ENCODE data around the gene SLC30A3. TPM values are rescaled to one million over a fixed set of nuclear protein-coding genes. Genes with fewer than 3 reads are reported as not detected.

Gene SLC30A3
- total and polyA plus RNA-seq, 2 of the 4 experiments (the other 2 are of a cell fraction), result 0.15 TPM; not detected in 1

- Histone ChIP-seq H2BK20ac (ENCODE audit: low read depth, low read length) (no peak overlapping the region), H3K4me2 (ENCODE audit: low read depth, low read length) (no peak overlapping the region), H3K23ac (ENCODE audit: low read depth, low read length) (no peak overlapping the region), H2AFZ (replicated peaks; ENCODE audit: low read length, poor library complexity) (no peak overlapping the region), H2BK15ac (ENCODE audit: low read depth, low read length) (no peak overlapping the region), H3K36me3 (ENCODE audit: control insufficient read depth, insufficient read depth, low read length) (peaks cover 58% of the 10 kb centered on the region), H3K4me1 (ENCODE audit: control insufficient read depth, insufficient read depth, low read length) (no peaks in the 10 kb centered on the region), H3K4ac (ENCODE audit: low read depth, low read length) (no peak overlapping the region), H2BK5ac (ENCODE audit: low read depth, low read length, poor library complexity, severe bottlenecking) (no peak overlapping the region), H3K56ac (ENCODE audit: extremely low read depth, insufficient read depth, low read length) (no peak overlapping the region), H3K9me3 (ENCODE audit: control insufficient read depth, insufficient read depth, low read length) (no peaks in the 10 kb centered on the region), H4K8ac (ENCODE audit: low read depth in 2 of 2, low read length in 2 of 2) (no peak overlapping the region), H3K14ac (replicated peaks; ENCODE audit: low read depth, low read length) (no peak overlapping the region), H3K4me3 (ENCODE audit: insufficient read depth, low read depth, low read length) (no peak overlapping the region), H3K27ac (ENCODE audit: insufficient read depth, low read length) (no peak overlapping the region), H3K27me3 (ENCODE audit: control insufficient read depth, insufficient read depth, low read length) (no peaks in the 10 kb centered on the region), H4K91ac (ENCODE audit: insufficient read depth, low read depth, low read length) (no peak overlapping the region), H3K9me1 (ENCODE audit: insufficient read depth, low read length) (no peaks in the 10 kb centered on the region; the same call in 1 of the 2 replicates), H3K79me1 (ENCODE audit: low read depth in 1 of 2, low read length in 2 of 2) (peaks cover 0 to 3% of the 10 kb centered on the region in 2 experiments; a peak in 1 of 4 replicates), H4K5ac (ENCODE audit: low read depth, low read length) (no peak overlapping the region), H4K20me1 (ENCODE audit: insufficient read depth, low read length) (no peaks in the 10 kb centered on the region; the same call in 1 of the 2 replicates), H2AK5ac (ENCODE audit: low read depth, low read length) (no peak overlapping the region), H2BK120ac (ENCODE audit: low read depth, low read length) (no peak overlapping the region), H3K9ac (ENCODE audit: low read depth, low read length) (no peak overlapping the region), H3K18ac (ENCODE audit: low read depth, low read length) (no peak overlapping the region), H2AK9ac (replicated peaks; ENCODE audit: low read depth, low read length, poor library complexity) (peak overlapping the region; percentile 63)
- ChIA-PET POLR2A (ENCODE audit: unreplicated experiment) (no interaction called here), CTCF (no interaction called here)
- TF ChIP-seq BHLHE40 (IDR thresholded peaks at IDR 0.05; ENCODE audit: low read depth, low read length) (no peak), CTCF (conservative IDR thresholded peaks at IDR 0.05; ENCODE audit: low read depth, low read length) (no peak), MAZ (IDR thresholded peaks at IDR 0.05; ENCODE audit: borderline replicate concordance, low read depth, low read length) (no peak), RAD21 (IDR thresholded peaks at IDR 0.05; ENCODE audit: low read length) (no peak), RCOR1 (IDR thresholded peaks at IDR 0.05; ENCODE audit: insufficient replicate concordance, low read length) (no peak), SMC3 (IDR thresholded peaks at IDR 0.05; ENCODE audit: low read depth, low read length) (no peak), USF2 (IDR thresholded peaks at IDR 0.05; ENCODE audit: low read depth, low read length) (no peak), ELK1 (IDR thresholded peaks at IDR 0.05; ENCODE audit: borderline replicate concordance, low read depth, low read length) (no peak), MXI1 (IDR thresholded peaks at IDR 0.05; ENCODE audit: borderline replicate concordance, low read depth, low read length) (no peak), MAFK (IDR thresholded peaks at IDR 0.05; ENCODE audit: low read depth, low read length) (no peak), FOS (IDR thresholded peaks at IDR 0.05; ENCODE audit: low read depth, low read length) (no peak), NFE2L2 (IDR thresholded peaks at IDR 0.05; ENCODE audit: low read depth, low read length) (no peak), CEBPB (IDR thresholded peaks at IDR 0.05; ENCODE audit: low read depth, low read length) (no peak), CHD1 (IDR thresholded peaks at IDR 0.05; ENCODE audit: low read depth, low read length) (no peak)
- intact Hi-C loops (cut with micrococcal nuclease) (no loop called here), in situ Hi-C loops (cut with MboI; ENCODE audit: low sequenced_read_pairs) (no loop called here), dilution Hi-C loops (cut with HindIII; ENCODE audit: low sequenced_read_pairs, unreplicated experiment) (no loop called here)
- 78% methylated on average over 7 of the region's 8 CpGs; no CpG with 5 or more reads in 1 of the 2 experiments for WGBS, 2 experiments (ENCODE audit: extremely low coverage in 2 of 2, insufficient read length in 1 of 2)
- no peak for DNase-seq
- BruUV-seq (replicated peaks), result no TSS peak
- no peak for ATAC-seq (ENCODE audit: low read depth)
Observed at GRCh38 chr2:27205206-27205605, 57.6 kb downstream of the SLC30A3 start.

All from IMR-90 (cell line).